GM20000 (cell line): ENCODE data around the gene RPS19BP1.

Experiments
- DNase-seq: peaks from one replicate; pipeline ENCODE4 v3.0.0; 2012; ENCODE audit warnings: low spot score
- TF ChIP-seq, protein P1 (sequence below): IDR thresholded peaks from 2 replicates; pipeline ENCODE4 v1.5.1; 2012; ENCODE audit warnings: mild to moderate bottlenecking, control low read depth; ENCODE audit errors: extremely low read depth, missing control alignments

Gene RPS19BP1

DNA sequence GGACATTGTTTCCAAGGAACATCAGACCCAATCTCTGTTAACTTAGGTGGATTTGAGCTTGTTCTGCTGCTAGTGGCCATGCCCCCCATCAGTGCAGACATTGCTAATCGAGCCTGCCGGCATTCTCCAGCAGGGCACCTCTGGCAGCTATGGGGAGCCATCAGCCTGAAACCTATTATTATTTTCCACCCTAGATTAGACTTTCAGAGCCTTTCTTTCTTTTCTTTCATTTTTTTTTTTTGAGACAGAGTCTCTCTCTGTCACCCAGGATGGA is 42.9 kb upstream of the RPS19BP1 start:
- no peak for DNase-seq
- TF ChIP-seq, protein P1, sequence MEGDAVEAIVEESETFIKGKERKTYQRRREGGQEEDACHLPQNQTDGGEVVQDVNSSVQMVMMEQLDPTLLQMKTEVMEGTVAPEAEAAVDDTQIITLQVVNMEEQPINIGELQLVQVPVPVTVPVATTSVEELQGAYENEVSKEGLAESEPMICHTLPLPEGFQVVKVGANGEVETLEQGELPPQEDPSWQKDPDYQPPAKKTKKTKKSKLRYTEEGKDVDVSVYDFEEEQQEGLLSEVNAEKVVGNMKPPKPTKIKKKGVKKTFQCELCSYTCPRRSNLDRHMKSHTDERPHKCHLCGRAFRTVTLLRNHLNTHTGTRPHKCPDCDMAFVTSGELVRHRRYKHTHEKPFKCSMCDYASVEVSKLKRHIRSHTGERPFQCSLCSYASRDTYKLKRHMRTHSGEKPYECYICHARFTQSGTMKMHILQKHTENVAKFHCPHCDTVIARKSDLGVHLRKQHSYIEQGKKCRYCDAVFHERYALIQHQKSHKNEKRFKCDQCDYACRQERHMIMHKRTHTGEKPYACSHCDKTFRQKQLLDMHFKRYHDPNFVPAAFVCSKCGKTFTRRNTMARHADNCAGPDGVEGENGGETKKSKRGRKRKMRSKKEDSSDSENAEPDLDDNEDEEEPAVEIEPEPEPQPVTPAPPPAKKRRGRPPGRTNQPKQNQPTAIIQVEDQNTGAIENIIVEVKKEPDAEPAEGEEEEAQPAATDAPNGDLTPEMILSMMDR, result no peak

DNA sequence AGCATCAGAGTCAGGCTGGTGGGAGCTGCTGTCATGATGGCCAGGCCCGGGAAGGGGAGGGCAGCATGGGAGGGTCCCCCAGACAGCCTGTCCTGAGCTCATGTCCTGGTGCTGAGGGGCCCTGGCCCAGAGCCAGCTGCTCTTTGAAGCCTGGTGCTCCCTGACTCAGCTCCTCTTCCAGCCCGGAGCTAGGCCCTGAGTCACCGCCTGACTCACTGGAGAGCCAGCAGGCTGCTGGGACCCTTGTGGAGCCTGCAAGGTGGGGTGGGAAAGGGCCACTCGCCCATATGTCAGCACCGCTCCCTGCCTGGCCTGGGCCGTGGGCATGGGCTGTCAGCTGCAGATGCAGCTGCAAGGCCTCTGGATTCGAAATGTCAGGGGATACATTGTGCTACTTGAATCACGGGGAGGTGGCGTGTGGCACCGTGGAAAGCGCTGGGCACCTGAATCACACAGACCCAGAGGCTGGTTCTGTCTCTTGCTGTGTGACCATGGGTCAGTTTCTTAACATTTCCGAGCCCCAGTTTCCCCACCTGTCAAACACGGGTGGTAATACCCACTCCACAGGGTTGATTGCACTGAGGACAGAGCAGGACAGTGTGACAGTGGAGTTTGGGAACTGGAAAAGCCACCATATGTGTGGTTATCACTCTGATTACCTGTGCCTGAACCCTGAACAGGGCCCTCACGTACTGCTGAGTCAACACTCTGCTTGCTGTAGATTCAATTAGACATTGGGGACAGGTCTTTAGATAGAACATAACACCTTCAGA is 42.4 kb upstream of the RPS19BP1 start:
- no peak for DNase-seq
- TF ChIP-seq, protein P1, result no peak

DNA sequence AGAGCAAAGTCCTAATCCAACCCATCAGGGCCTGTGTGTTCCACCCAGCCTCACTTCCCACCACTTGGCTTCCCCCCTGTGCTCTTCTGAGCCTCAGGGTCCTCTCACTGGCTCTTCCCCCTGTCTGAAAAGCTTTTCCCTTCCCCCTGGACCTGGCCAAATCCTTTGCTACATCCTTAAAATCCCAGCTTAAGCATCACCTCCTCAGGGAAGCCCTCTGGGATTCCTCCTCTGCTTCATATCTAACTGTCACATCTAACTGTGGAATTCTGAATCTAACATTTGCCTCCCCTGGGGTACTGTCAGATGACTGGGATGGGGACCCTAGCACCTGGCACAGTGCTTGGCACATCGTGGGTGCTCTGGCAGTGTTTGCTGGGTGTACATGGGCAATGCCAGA is 39.0 kb upstream of the RPS19BP1 start:
- DNase-seq, result no peak
- TF ChIP-seq, protein P1, result no peak

DNA sequence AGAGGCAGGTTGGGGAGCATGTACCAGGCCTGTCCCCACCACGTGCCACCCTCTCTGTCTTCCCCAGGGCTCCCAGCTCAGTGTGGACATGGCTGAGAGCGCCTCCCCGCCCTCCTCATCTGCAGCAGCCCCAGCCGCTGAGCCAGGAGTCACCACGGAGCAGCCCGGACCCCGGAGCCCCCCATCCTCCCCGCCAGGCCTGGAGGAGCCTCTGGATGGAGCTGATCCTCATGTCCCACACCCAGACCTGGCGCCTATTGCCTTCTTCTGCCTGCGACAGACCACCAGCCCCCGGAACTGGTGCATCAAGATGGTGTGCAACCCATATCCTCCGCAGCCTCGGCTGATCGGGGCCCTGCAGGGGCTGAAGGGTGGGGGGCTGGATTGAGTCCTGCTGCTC is 38.1 kb upstream of the RPS19BP1 start, which contains the start of gene CACNA1I:
Gene CACNA1I, plus strand, starts transcription at position 89 of the 400 bp plus-strand sequence. Its CDS starts 0 bp downstream, at position 89.
- TF ChIP-seq, protein P1, result no peak
- DNase-seq, result no peak

DNA sequence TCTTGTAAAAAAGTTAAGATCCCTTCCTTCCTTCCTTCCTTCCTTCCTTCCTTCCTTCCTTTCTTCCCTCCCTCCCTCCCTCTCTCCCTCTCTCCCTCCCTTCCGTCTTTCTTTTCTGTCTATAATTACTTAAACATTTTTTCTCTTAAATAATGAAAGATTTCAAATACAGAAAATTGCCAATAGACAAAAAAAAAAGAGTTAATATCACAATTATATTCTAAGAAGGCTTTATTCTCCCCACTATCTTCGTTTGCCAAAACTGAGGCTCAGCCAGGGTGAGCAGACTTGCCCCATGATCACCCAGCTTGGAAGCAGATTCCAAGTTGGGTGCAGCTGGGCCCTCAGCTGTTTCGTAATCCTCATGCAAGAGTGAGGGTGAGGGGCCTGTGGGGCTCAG is 37.7 kb upstream of the RPS19BP1 start:
- TF ChIP-seq, protein P1, result no peak
- DNase-seq, result no peak

DNA sequence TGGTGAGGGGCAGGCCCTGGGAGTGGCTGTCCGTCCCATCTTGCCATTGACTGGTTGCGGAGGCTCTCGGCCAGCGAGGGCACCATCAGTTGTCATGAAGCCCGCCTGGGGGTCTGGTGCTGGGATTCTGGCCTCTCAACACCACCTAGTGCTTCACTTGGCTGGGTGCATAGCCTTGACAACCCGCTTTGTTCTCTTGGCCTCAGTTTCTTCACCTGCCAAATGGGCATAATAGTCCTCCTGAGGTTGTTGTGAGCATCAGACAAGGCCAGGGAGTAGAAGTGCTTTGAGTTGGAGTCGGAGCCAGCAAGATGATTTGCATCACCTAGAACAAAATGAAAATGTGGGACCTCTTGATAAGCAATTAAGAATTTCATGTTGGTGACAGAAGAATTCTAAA is 36.5 kb upstream of the RPS19BP1 start:
- TF ChIP-seq, protein P1, result no peak
- no peak for DNase-seq

DNA sequence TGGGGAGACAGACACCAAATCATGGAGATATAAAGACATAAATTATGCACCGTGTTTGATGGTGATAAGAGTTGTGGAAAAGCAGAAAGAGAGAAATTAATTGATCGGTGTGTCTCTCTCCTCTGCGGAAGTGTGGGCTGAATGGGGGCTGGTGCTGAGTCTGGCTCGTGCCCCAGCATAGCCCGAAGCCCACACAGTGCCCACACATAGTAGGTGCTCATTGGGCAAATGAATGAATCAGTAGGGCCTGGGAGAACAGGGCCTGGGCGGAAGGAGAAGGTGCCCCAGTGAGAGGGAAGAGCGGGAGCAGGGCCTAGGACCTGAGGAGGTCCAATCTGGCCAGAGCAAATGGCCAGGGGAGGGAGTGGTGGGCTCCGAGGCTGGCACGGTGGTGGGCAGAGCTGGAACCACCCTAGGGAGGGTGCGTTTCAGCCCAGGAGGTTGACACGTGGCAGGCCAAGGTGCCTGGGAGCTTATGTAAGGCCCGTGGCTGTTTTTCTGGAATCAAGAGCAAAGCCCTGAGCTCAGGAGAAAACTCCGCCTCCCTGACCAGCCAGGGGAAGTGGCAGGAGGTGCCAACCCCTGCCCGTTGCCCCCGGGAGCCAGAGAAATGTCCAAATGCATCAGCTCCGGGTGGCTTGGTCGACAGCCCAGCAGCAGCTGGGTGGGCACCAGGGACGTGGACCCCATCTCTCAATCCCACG is 35.9 kb upstream of the RPS19BP1 start:
- TF ChIP-seq, protein P1, result no peak

More for the DNA sequence above, 35.9 kb upstream of the RPS19BP1 start:
- no peak for DNase-seq
